Medulla oblongata (tissue), 1 donor: ENCODE measurements around the gene RNF217.
"Not testable (repeated sequence)": the region's sequence is repeated elsewhere in the genome, so short reads cannot be mapped to it uniquely, and the experiment has no call there.

Source experiments
- DNase-seq: peaks from one replicate; pipeline ENCODE4 v3.0.0-alpha.2; 2015; ENCODE audit errors: extremely low spot score

Gene RNF217, protein sequence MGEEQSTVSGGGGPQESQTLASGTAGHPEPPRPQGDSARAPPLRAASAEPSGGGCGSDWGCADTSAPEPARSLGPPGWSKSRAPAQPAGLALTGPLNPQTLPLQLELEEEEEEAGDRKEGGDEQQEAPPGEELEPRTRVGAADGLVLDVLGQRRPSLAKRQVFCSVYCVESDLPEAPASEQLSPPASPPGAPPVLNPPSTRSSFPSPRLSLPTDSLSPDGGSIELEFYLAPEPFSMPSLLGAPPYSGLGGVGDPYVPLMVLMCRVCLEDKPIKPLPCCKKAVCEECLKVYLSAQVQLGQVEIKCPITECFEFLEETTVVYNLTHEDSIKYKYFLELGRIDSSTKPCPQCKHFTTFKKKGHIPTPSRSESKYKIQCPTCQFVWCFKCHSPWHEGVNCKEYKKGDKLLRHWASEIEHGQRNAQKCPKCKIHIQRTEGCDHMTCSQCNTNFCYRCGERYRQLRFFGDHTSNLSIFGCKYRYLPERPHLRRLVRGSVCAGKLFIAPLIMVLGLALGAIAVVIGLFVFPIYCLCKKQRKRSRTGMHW

DNA sequence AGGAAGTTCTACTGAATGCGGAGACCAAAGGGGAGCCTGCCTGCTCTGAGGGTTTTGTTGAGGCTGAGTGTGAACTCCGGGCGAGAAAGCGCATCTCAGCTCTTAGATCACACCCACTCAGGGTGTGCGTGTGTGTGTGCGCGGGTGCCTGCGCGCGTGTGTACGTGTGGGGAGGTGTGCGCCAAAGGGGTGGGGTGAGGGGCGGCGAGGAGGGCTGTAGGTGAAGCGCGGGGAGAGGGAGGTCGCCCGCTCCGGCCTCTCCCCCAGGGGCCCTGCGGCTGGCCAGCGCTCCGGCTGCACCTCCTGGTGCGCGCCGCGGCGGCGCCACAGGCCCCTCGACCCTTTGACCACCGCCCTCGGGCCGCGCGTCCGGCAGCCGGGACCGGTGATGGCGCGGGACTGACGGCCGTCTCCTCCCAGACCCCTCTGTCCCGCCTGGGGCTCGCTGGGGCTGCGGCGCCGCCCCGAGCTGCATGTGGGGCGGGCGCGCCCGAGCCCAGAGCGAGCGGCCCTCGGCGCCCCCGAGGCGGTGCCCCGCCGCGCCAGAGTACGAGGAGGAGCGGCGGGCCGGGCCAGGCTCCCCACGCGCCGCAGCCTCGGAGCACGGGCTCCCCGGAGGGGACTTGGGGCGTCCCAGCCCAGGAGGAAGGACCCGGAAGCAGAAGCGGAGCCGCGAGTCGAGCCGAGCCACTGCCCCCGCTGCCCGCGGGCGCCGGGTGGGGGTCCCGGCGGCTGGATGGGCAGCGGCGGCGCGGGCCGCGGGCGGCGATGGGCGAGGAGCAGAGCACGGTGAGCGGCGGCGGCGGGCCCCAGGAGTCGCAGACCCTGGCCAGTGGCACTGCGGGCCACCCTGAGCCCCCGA lies at the start of gene RNF217:
RNF217 (plus strand) TSS at position 661 of the 862 bp plus-strand sequence; CDS start at position 769, 108 bp downstream.
- peak; percentile 73 for DNase-seq

DNA sequence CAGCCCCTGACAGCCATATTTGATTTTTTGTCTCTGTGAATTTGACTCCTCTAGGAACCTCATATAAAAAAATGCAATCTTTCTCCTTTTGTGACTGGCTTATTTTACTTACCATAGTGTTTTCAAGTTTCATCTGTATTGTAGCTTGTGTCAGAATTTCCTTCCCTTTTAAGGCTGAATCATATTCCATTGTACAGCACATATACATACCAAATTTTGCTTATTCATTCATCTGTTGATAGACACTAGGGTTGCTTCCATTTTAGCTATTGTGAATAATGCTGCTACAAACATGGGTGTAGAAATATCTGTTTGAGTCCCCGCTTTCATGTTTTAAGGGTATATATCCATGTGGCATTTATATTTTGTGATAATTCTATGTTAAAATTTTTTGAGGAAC lies 49.2 kb upstream of the RNF217 start:
- DNase-seq, result no peak

GRCh38 chr6:124917769-124918168 lies 44.5 kb upstream of the RNF217 start:
- DNase-seq, result no peak

- not testable (repeated sequence) for DNase-seq
Observed at GRCh38 chr6:124919703-124920102, 42.5 kb upstream of the RNF217 start.

GRCh38 chr6:124924333-124924759 lies 37.9 kb upstream of the RNF217 start:
- no peak for DNase-seq

- DNase-seq, result no peak
Observed at GRCh38 chr6:124926435-124926834, 35.8 kb upstream of the RNF217 start.

DNA sequence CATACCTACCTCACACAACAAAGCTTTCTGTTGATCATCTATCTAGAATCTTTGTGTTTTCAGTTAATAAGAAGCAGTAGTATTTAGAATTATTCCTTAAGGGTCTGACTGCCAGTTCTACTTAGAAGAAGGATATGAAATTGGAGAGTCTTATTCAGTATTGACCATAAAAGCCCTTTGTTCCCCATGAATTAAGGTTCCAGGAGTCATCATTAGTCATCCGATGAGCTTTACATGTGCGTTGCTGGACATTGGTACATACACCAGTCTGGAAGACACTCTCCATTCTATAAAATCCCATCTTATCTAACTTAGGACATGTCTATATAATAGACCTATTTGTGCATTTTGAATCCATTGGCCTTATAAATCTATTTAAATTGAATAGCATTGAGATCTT lies 34.4 kb upstream of the RNF217 start:
- no peak for DNase-seq

DNA sequence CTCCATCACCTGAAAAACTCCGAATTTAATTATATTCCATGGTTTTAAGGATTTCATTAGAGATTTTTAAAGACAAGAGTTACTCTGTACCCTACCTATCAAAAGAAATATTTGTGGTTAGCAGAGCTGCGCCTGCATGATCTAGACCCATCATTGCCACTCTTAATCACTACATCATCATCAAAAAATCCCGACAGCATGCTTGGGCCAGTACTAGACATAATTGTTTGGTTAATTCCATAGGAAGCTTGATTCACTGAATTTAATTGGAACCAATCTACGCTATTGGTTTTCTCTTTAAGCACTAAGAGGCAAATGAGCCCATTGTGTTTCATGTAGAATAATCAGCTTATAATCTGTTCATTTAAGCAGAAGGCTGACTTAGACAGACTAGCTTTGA lies 33.4 kb upstream of the RNF217 start:
- no peak for DNase-seq

DNA sequence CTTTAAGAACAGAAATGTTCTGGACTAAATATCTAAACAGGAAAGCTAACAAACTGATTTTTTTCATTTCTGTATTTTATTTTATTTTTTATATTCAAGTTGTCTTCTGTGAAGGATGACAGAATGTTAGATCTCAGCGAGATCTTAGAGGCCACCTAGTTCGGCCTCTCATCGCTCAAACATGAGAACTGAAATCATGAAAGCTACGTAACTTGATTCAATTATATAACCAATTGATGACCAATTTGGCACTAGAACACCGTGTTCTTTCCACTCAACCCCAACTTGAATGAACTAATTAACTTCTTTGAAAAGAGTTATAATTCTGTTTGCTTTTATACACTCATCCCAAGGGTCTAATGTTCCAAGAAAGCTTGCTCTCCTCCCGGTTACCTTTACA lies 24.6 kb upstream of the RNF217 start:
- no peak for DNase-seq

DNA sequence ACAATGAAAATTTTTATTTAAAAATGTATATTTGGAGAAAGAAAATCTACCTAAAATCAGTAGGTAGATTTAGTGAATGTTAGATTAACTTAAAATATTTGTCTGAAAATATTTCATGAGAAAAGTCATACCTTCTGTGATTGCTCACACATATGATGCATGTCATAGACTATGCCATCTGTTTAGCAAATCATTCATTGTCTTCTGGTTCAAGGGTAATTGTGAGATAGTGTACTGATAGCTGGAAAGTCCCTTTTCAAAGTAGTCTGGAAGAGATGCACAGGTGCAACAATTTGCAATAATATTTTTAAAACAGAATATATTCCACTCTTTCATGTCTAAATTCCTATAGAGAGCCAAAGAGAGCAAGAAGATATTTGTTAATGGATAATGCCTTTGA lies 21.0 kb upstream of the RNF217 start:
- DNase-seq, result no peak

DNA sequence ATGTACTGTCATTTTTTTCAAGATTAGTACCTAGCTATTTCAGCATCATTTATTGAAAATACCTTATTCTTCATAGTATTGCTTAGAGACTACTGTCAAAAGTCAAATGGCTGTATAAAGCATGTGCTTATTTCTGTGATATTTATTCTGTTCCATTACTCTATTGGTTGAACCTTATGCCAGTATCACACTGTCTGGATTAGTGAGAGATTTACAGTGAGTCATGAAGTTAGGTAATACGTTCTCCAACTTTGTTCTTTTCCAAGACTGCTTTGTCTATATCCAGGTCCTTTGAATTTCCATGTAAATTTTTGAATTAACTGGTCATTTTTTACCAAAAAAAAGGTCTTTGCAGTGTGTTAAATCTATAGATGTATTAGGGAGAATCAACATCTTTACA lies 18.6 kb upstream of the RNF217 start:
- no peak for DNase-seq

- no peak for DNase-seq
Observed at GRCh38 chr6:124947971-124948451, 14.2 kb upstream of the RNF217 start.

DNA sequence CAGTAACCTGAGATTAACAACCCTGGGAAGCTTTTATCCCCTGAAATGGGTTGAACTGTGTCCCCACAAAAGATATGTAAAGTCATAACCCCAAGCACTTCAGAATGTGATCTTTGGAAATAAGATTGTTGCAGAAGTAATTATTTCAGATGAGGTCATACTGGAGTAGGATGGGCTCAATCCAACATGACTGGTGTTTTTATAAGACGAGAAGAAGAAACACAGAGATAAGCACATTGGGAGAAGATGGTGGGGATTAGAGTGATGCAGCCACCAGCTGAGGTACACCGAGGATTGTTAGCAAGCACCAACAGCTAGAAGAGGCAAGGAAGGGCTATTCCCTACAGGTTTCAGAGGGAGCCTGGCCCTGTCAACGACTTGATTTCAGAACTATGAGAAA lies 12.5 kb upstream of the RNF217 start:
- no peak for DNase-seq

DNA sequence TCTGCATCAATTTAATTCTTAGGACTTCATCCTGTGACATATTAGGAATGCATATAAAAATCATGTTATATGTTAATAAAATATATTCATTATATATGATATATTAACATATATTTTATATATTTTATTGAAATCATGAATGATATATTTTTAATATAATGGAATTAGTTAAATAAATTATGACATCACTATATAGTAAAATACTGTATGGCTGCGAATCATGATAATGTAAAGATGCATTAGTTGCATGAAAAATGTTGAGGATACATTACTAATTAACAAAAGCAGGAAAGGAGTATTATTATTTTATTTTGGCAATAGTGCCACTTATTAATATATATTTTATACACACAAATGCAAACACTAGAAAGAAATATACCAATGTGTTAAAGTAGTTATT lies 8.4 kb upstream of the RNF217 start:
- no peak for DNase-seq

DNA sequence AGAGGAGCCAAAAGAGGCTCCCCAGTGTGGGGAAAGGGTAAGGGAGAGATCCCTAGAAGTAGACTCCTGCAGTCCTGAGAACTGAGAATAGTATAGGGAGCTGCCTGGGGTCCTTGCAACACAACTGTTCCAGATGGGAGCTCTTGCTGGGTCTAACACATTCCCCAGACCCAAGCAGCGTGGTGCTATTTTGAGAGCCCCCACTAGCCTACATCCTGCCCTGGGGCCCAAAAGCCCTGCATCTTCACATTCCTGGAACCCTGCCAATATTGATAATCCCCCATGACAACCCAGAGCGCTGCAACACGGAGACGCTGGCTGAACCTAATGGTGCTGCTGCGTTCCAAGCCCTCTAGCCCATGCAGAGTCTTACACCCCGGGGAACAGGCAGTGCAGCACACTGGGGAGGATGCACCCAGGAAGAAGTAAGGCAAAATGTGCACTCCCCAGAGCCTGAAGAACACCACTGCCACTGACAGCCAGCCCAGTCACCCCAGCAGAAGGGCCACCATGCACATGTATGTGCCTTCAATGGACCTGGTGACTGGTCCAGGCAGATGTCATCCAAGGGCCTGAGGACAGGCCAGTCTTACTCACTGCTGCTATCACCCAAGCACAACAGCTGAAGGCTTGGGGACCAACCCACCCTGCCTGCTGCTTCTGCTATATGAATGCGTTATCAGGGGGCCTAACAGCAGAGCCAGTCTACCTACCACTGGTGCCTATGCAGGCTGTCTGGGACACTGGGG lies 7.0 kb upstream of the RNF217 start:
- DNase-seq, result no peak

GRCh38 chr6:124956018-124956417 lies 6.2 kb upstream of the RNF217 start:
- DNase-seq, result no peak

DNA sequence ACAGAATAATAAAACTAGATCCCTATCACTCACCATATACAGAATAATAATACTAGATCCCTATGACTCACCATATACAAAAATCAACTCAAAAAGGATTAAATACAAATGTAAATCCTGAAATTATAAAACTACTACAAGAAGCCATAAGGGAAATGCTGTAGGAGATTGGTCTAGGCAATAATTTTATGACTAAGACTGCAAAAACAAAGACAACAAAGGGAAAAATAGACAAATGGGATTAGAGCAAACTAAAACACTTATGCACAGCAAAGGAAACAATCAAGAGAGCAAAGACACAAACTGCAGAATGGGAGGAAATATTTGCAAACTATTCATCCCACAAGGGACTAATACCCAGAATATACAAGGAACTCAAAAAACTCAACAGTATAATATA lies 4.1 kb upstream of the RNF217 start:
- DNase-seq, result no peak

DNA sequence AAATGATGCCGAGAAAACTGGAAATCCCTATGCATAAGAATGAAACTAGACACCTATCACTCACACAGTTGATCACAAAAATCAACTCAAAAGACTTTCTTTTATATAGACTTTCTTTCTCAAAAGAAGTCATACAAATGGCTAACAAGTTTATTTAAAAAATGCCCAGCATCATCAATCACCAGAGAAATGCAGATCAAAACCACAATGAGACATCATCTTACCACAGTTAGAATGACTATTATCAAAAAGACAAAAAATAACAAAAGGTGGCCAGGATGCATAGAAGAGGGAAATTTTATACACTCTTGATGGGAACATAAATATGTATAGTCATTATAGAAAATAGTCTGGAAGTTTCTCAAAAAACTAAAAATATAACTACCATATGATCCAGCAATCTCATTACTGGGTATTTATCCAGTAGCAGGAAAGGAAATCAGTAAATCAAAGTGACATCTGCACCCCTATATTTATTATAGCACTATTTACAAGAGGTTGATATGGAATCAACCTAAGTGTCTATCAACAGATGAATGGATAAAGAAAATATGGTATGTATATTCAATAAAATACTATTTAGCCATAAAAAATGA lies 3.4 kb upstream of the RNF217 start:
- DNase-seq, result no peak

GRCh38 chr6:124960757-124961463 lies 1.3 kb upstream of the RNF217 start:
- DNase-seq, result peak; percentile 20

DNA sequence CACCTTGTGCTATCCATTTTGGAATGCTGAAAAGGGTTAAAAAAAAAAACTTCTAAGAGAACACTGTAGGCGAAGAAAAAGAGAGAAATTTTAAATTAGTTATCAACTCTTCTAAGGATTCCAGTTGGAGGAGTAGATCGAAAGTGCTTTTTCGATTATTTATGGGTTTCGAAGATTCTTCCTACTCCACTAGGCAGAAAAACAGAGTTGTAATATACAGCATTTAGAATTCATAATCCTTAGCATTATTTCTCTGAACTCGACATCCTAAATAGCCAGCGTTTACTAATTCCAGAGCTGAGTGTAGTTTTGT lies 817 bp upstream of the RNF217 start:
- no peak for DNase-seq
